Adrenal gland (tissue), 12 donors: ENCODE data around the gene FAP. TPM values are rescaled to one million over a fixed set of nuclear protein-coding genes. Genes with fewer than 3 reads are reported as not detected.

Experiments
- DNase-seq, 7 donors: peaks; one replicate each; pipeline ENCODE4 v3.0.0-alpha.2; 2019 to 2020
- H3K27ac ChIP-seq, 5 donors: fragments of 200-600 bp; sonication (generic) in 4 of 5; 1 replicate in 3 of 5; 2 replicates in 2 of 5; pipeline versions ENCODE4 v1.5.1 to v1.8.0; 2016 to 2020; ENCODE audit warnings: mild to moderate bottlenecking in 1 of 5
- H3K27me3 ChIP-seq: fragments of 200-600 bp; 2 replicates; pipeline ENCODE4 v1.8.0; 2021
- H3K36me3 ChIP-seq, 2 donors: fragments of 200-600 bp; replicated peaks in 1 of 2; 1 replicate in 1 of 2; 2 replicates in 1 of 2; pipeline versions ENCODE4 v1.5.1 to v1.8.0; 2018 to 2022
- H3K4me1 ChIP-seq, 2 donors: fragments of 200-600 bp; replicated peaks in 1 of 2; 1 replicate in 1 of 2; 2 replicates in 1 of 2; pipeline versions ENCODE4 v1.5.1 to v1.8.0; 2018 to 2021
- H3K4me3 ChIP-seq, 4 donors: fragments of 200-600 bp; sonication (generic) in 3 of 4; one replicate each; pipeline ENCODE4 v1.5.1; 2016 to 2018
- H3K9me3 ChIP-seq, 3 donors: fragments of 200-600 bp; sonication (generic) in 1 of 3; replicated peaks in 1 of 3; 1 replicate in 2 of 3; 2 replicates in 1 of 3; pipeline versions ENCODE4 v1.5.1 to v1.8.0; 2016 to 2021
- POLR2A ChIP-seq, 2 donors: fragments of 450-650 bp; IDR thresholded peaks; one replicate each; pipeline ENCODE4 v1.6.1; 2017; ENCODE audit warnings: antibody characterized with exemption in 2 of 2, mild to moderate bottlenecking in 2 of 2, moderate library complexity in 1 of 2
- WGBS, 4 donors: extraction: QIAGEN DNeasy Blood & Tissue Kit in 2 of 4; methylation state at CpG; one replicate each; pipeline versions ENCODE4 v1.1.5 to v1.1.7; 2013 to 2017; 5-methylcytosine and 5-hydroxymethylcytosine counted together
- intact Hi-C, 2 donors: fragments of 100-400 bp; cut with DNase I; formaldehyde crosslinking; loops; one replicate each; pipeline versions ENCODE4 v1.14.1 to v1.15.0; 2022 to 2023
- polyA plus RNA-seq, 3 donors: library from polyadenylated mRNA; stranded (reverse); fragments of 200-250 nt in 2 of 3; fragments of 350-450 nt in 1 of 3; fragmentation: Illumina TruSeq in 1 of 3; extraction: RNeasy Lipid Tissue Mini Kit (QIAGEN cat#74804) in 1 of 3; gene quantifications; one replicate each; pipeline ENCODE4 v1.2.3, GENCODE V29; 2013 to 2014
- total RNA-seq, 9 donors: library from RNA; depleted of rRNA in 4 of 9; stranded (reverse); fragments of >200 nt in 4 of 9; fragments of 120-200 nt in 1 of 9; fragmentation: NEBNext Ultra II Directional in 1 of 9; extraction: Animal tissue kit (Norgen Biotek cat#: 25700) in 1 of 9; gene quantifications; one replicate each; pipeline versions ENCODE4 v1.1.0 to v1.2.4, GENCODE V29; 2013 to 2023
- TF ChIP-seq, protein P1 (sequence below), 6 experiments: fragments of 450-650 bp in 4 of 6; fragments of 200-600 bp in 2 of 6; sonication (generic) in 1 of 6; IDR thresholded peaks; 1 replicate in 5 of 6; 2 replicates in 1 of 6; pipeline versions ENCODE4 v1.5.1 to v1.8.0; 2016 to 2021; ENCODE audit warnings: antibody characterized with exemption in 6 of 6, mild to moderate bottlenecking in 2 of 6, moderate library complexity in 1 of 6
- donor health status: healthy with polysubstance abuse.
- donor health status: Bipolar disorder and iron deficiency.
- donor health status: DM: yes; HTN: yes; CAD: no.
- donor health status: DM: no; HTN: no; CAD: no.
- donor health status: DM: no; HTN: no; CAD: no.
- donor health status: DM: yes; HTN: yes; CAD: no.

The FAP gene
- total and polyA plus RNA-seq, 12 donors = 0.18 to 6.0 (median 0.64) TPM; not detected in 1

DNA sequence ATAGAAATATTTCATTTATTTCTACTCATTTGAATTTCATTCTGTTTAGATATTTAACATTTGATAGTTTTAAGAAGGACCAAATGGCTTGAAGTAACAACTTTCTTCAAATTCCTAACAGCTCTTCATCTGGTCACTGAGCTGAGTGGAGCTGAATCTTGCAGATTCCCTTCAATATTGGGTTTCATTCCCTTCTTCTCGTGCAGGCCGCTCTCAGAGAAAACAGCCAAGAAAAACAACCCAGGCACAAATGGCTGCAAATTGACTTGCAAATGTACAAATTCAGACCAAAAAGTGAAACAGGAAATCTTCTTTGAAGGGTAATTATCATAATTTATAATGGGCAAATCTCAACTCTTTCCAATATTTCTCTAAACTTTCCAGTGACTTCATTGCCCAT, 60.9 kb downstream of the FAP start:
- H3K27me3 ChIP-seq = no peaks in the 10 kb centered on the region
- H3K4me3 ChIP-seq = no peak overlapping the region
- H3K36me3 ChIP-seq = no peaks in the 10 kb centered on the region
- no peak overlapping the region for H3K27ac ChIP-seq
- intact Hi-C loops = no loop called here
- TF ChIP-seq, protein P1, sequence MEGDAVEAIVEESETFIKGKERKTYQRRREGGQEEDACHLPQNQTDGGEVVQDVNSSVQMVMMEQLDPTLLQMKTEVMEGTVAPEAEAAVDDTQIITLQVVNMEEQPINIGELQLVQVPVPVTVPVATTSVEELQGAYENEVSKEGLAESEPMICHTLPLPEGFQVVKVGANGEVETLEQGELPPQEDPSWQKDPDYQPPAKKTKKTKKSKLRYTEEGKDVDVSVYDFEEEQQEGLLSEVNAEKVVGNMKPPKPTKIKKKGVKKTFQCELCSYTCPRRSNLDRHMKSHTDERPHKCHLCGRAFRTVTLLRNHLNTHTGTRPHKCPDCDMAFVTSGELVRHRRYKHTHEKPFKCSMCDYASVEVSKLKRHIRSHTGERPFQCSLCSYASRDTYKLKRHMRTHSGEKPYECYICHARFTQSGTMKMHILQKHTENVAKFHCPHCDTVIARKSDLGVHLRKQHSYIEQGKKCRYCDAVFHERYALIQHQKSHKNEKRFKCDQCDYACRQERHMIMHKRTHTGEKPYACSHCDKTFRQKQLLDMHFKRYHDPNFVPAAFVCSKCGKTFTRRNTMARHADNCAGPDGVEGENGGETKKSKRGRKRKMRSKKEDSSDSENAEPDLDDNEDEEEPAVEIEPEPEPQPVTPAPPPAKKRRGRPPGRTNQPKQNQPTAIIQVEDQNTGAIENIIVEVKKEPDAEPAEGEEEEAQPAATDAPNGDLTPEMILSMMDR (IDR thresholded peaks at IDR 0.05) = no peak
- TF ChIP-seq POLR2A (IDR thresholded peaks at IDR 0.05) = no peak
- no peak for DNase-seq
- no peaks in the 10 kb centered on the region for H3K9me3 ChIP-seq
- 64 to 82% (median 76%) methylated on average over 2 of the region's 2 CpGs for WGBS, 4 donors
- H3K4me1 ChIP-seq = no peaks in the 10 kb centered on the region

DNA sequence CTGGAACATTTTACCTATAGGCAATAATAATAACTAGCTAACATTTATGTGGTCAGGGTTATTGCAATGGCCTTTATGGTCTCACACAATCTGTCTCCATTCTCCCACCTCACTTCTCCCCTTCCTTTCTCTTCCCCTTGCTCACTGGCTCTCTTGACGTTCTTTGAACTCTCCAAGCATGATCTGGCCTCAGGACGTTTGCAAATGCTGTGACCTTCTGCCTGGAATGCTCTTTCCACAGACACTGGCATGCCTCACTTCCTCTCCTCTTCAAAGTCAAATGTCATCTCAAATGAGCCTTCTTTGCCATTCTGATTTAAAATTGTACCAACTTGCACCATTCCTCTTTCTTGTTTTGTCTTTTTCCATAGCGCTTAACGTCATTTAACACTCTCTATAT, 65.9 kb downstream of the FAP start:
- H3K4me3 ChIP-seq = no peak overlapping the region
- no peaks in the 10 kb centered on the region for H3K4me1 ChIP-seq
- no peak for DNase-seq
- no peaks in the 10 kb centered on the region for H3K9me3 ChIP-seq
- H3K27ac ChIP-seq = no peak overlapping the region
- TF ChIP-seq POLR2A (IDR thresholded peaks at IDR 0.05) = no peak
- intact Hi-C loops = no loop called here
- H3K36me3 ChIP-seq = no peaks in the 10 kb centered on the region
- no peaks in the 10 kb centered on the region for H3K27me3 ChIP-seq
- WGBS, 4 donors = 56 to 63% (median 60%) methylated on average over 4 of the region's 4 CpGs

DNA sequence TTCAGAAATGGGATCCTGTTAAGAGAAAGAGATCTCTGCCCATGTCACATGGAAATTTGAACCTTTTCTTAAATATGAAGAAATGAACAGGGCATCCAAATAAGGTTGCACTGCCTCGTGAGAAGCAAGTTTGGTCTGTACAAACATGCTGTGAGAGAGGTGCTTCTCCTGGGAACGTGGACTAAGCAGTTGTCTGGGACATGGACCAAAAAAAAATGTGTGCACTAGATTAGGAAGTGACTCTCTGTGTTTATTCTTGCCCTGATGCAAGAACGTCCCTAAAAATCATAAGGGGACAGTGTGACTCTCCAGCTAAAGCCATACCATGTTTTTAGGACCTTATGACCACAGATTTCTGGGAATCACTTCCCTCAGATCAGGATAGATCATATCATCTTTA, 67.5 kb downstream of the FAP start:
- TF ChIP-seq, protein P1 (IDR thresholded peaks at IDR 0.05) = no peak
- TF ChIP-seq POLR2A (IDR thresholded peaks at IDR 0.05) = no peak
- H3K36me3 ChIP-seq = no peaks in the 10 kb centered on the region
- H3K4me3 ChIP-seq = no peak overlapping the region
- DNase-seq = no peak
- H3K9me3 ChIP-seq = no peaks in the 10 kb centered on the region
- WGBS, 4 donors = 47 to 62% (median 49%) methylated on average over 3 of the region's 3 CpGs
- no peak overlapping the region for H3K27ac ChIP-seq
- no peaks in the 10 kb centered on the region for H3K4me1 ChIP-seq
- H3K27me3 ChIP-seq = no peaks in the 10 kb centered on the region
- intact Hi-C loops = no loop called here

DNA sequence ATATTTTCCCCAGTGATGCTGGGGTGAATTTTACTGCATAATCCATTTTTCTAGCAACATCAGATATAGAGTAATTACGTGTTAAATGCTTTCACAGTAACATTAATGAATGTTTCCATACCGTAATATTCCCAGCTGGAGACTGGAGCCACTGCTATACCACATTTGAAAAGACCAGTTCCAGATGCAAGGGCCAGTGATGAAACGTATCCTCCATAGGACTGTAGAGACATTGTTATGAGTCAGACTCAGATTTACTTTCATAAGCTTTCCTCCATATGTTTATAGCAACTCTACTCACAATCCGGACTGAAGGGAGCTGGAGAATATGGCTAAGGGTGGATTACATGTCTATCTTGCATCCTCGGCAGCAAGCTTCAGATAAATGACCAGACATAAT, 68.5 kb downstream of the FAP start:
- intact Hi-C loops = no loop called here
- no peak overlapping the region for H3K27ac ChIP-seq
- WGBS, 4 donors = 74 to 87% (median 83%) methylated on average over 5 of the region's 5 CpGs
- H3K4me1 ChIP-seq = no peaks in the 10 kb centered on the region
- TF ChIP-seq POLR2A (IDR thresholded peaks at IDR 0.05) = no peak
- TF ChIP-seq, protein P1 (IDR thresholded peaks at IDR 0.05) = no peak
- H3K36me3 ChIP-seq = no peaks in the 10 kb centered on the region
- H3K9me3 ChIP-seq = no peaks in the 10 kb centered on the region
- H3K4me3 ChIP-seq = no peak overlapping the region
- no peaks in the 10 kb centered on the region for H3K27me3 ChIP-seq
- no peak for DNase-seq

DNA sequence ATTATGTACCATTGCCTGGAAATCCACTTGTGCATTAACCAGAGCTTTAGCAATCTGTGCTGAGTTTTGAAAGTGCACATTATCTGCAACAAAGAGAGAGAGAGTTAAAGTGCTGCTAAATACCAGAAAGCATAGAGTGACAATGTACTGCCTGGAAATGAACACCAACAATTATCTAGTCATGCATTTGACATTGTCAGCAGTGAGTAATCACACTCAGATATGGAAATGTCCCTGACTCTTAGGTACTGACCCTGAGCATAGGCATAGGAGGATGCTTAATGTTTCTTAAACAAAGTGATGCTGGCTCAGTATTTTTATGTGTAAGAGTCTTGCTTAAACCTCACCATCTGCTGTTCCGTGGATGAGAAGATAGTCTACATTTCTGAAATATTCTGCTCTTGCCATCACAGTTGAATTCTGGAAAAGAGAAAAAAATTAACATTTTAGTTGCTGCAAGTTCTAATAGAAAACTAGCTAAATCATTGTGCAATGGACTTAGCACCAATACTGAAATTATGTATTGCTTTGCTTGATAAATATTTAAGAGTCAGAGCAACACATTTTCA, 70.4 kb downstream of the FAP start:
- no peak overlapping the region for H3K4me3 ChIP-seq

More for the DNA sequence above, 70.4 kb downstream of the FAP start:
- DNase-seq = no peak
- intact Hi-C loops = no loop called here
- H3K9me3 ChIP-seq = no peaks in the 10 kb centered on the region
- 64 to 93% (median 72%) methylated on average over 1 of the region's 1 CpG for WGBS, 4 donors
- no peak overlapping the region for H3K27ac ChIP-seq
- H3K36me3 ChIP-seq = no peaks in the 10 kb centered on the region
- TF ChIP-seq, protein P1 (IDR thresholded peaks at IDR 0.05) = no peak
- TF ChIP-seq POLR2A (IDR thresholded peaks at IDR 0.05) = no peak
- no peaks in the 10 kb centered on the region for H3K4me1 ChIP-seq
- H3K27me3 ChIP-seq = no peaks in the 10 kb centered on the region
